GM18867 (cell line): ENCODE data around the gene R3HDM2.
"Not testable (repeated sequence)": the region's sequence is repeated elsewhere in the genome, so short reads cannot be mapped to it uniquely, and the experiment has no call there.

Experiments used
- ATAC-seq: cut with Tn5 transposase; IDR thresholded peaks from one replicate; pipeline ENCODE4 v1.9.1; 2021; ENCODE audit warnings: mild to moderate bottlenecking, moderate library complexity; ENCODE audit not compliant: unreplicated experiment

R3HDM2 gene

GRCh38 chr12:57384478-57384877 is 46.4 kb downstream of the R3HDM2 start:
- no peak for ATAC-seq

GRCh38 chr12:57381693-57382220 is 49.1 kb downstream of the R3HDM2 start:
- no peak for ATAC-seq

GRCh38 chr12:57380300-57380699 is 50.5 kb downstream of the R3HDM2 start:
- no peak for ATAC-seq

GRCh38 chr12:57377103-57377840 is 53.6 kb downstream of the R3HDM2 start:
- ATAC-seq, result no peak

- ATAC-seq, result no peak
Measured at GRCh38 chr12:57372233-57372632, 58.6 kb downstream of the R3HDM2 start.

GRCh38 chr12:57370696-57371095 is 60.1 kb downstream of the R3HDM2 start:
- ATAC-seq, result no peak

DNA sequence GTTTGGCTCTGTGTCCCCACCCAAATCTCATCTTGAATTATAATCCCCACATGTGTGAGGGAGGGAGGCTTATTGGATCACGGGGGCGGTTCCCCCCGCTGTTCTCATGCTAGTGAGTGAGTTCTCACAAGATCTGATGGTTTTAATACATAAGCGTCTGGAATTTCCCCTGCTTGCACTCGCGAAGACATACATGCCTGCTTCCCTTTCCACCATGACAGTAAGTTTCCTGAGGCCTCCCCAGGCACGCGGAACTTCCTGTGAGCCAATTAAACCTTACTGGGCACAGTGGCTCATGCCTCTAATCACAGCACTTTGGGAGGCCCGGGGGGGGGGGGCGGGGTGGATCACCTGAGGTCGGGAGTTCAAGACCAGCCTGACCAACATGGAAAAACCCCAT is 60.8 kb downstream of the R3HDM2 start:
- no peak for ATAC-seq

- ATAC-seq, result no peak
Measured at GRCh38 chr12:57369202-57369601, 61.6 kb downstream of the R3HDM2 start.

GRCh38 chr12:57368349-57369095 is 62.3 kb downstream of the R3HDM2 start:
- no peak for ATAC-seq

DNA sequence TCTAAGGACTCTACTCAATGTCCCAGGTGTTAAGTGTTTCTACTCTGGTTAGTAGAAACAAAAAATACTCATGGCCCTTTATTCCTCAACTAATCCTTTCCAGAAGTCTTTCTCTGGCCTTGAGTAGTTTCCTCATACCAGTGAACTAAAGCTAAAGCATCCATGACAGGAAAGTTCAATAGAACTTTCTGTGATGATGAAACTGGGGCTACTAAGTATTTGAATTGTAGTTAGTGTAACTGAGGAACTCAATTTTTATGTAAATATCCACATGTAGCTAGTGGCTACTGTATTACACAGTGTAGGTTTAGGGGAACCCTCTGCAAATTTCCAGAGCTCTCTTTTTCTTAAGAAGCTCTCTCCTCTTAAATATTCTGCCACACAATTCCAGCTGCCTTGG is 63.7 kb downstream of the R3HDM2 start:
- no peak for ATAC-seq

DNA sequence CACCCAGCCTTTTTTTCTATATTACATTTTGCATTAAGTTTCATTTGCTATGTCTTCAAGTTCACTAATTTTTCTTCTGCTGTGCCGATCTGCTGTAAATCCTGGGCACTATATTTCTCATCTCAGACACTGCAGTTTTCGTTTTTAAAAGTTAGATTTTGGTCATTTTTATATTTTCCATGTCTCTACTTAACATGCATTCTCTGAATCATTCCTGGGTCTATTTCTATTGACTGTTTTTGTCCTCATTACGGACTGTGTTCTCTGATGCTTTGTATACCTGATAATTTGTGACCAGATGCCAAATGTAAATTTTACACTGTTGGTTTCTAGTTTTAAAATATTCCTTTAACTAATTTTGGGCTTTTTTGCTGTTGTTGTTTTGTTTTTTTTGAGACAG is 64.5 kb downstream of the R3HDM2 start:
- ATAC-seq, result no peak

GRCh38 chr12:57364156-57364555 is 66.7 kb downstream of the R3HDM2 start:
- ATAC-seq, result not testable (repeated sequence)

DNA sequence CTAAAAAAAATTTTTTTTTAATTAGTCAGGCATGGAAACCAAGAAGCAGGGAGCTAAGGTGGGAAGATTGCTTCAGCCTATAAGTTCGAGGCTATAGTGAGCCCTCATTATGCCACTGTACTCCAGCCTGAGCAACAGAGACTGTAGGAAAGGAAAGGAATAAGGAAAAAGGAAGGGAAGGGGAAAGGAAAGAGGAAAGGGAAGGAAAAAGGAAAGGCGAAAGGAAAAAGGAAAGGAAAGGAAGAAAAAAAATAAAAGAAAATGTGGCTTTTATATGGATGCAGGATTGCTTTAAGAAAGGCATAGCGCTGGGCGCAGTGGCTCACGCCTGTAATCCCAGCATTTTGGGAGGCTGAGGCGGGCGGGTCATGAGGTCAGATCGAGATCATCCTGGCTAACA is 70.4 kb downstream of the R3HDM2 start:
- no peak for ATAC-seq

DNA sequence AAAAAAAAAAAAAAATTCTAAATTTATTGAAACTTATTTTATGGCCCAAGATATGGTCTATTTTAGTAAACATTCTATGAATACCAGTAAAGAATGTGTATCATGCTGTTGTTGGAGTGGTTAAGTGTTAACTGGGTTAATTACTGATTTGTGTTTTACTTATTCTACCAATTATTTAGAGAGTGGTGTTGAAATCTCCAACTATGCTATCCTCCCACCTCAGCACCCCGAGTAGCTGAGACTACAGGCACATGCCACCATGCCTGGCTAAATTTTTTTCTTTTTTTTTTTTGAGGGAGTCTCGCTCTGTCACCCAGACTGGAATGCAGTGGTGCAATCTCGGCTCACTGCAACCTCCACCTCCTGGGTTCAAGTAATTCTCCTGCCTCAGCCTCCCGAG is 72.2 kb downstream of the R3HDM2 start:
- no peak for ATAC-seq

GRCh38 chr12:57355734-57356133 is 75.1 kb downstream of the R3HDM2 start:
- no peak for ATAC-seq

- ATAC-seq, result no peak
Measured at GRCh38 chr12:57352166-57352565, 78.7 kb downstream of the R3HDM2 start.

DNA sequence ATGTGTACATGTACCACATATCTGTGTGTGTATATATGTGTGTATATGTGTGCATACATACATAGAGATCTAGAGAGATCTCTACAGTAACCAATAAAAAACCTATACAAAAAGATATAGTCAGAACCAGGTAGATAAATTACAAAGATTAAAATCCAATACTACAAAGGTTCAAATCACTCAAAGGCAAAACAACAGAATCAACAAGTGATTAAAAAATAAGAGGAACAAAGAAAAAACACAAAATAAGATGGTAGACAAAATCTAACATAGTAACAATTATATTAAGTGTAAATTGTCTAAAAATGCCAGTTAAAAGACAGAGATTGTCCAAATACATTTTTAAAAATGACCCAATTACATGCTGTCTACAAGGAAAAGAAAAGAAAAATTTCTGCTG is 83.6 kb downstream of the R3HDM2 start:
- no peak for ATAC-seq

DNA sequence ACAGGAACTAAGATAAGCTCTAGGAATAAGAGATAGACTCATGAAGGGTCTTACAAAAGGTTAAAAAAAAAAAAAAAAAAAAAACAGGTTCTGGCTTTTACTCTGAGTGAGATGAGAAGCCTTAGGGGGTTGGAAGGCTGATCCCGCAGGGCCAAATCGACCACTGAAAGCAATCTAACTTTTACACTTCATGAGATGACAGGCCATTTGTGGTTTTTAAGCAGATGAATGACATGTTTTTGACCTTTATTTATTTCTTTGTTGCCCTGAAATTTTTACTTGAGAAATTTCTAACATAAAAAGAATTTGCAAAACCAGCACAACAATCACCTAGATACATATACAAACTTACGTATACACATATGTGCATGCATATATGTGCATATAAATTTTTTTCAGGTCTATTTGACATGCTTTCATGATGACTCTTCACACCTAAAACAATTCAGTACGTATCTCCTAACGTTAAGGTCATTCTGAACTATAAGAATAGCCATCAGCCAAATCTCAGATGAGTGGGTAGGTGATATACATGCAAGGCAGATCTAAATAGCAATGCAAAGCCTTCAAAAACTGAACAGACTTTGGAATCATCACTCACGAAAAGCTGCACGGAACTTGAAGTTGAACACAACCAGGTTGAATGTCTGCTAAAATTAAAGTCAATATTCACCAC is 87.0 kb downstream of the R3HDM2 start:
- no peak for ATAC-seq

- ATAC-seq, result no peak
Measured at GRCh38 chr12:57342207-57342691, 88.6 kb downstream of the R3HDM2 start.

- no peak for ATAC-seq
Measured at GRCh38 chr12:57341275-57341990, 89.4 kb downstream of the R3HDM2 start.

- no peak for ATAC-seq
Measured at GRCh38 chr12:57340104-57340503, 90.7 kb downstream of the R3HDM2 start.
